SJSA1 (cell line): ENCODE data around the gene EPHB1. TPM values are rescaled to one million over a fixed set of nuclear protein-coding genes. Genes with fewer than 3 reads are reported as not detected.

ENCODE experiments used
- DNase-seq, 2 experiments: peaks; one replicate each; pipeline ENCODE4 v3.0.0-alpha.2; 2015 to 2020; ENCODE audit warnings: low spot score in 2 of 2, low read depth in 1 of 2
- H3K27ac ChIP-seq: fragments of 250-450 bp; sonication (Bioruptor Pico); 2 replicates; pipeline ENCODE4 v1.5.1; 2020; ENCODE audit warnings: mild to moderate bottlenecking, moderate library complexity
- H3K27me3 ChIP-seq: fragments of 250-450 bp; sonication (Bioruptor Pico); replicated peaks from 2 replicates; pipeline ENCODE4 v1.5.1; 2020; ENCODE audit warnings: mild to moderate bottlenecking, moderate library complexity
- H3K36me3 ChIP-seq: fragments of 250-450 bp; sonication (Bioruptor Pico); 2 replicates; pipeline ENCODE4 v1.5.1; 2020; ENCODE audit warnings: mild to moderate bottlenecking
- H3K4me1 ChIP-seq: fragments of 250-450 bp; sonication (Bioruptor Pico); replicated peaks from 2 replicates; pipeline ENCODE4 v1.6.1; 2021; ENCODE audit warnings: mild to moderate bottlenecking
- H3K4me3 ChIP-seq: fragments of 250-450 bp; sonication (Bioruptor Pico); 2 replicates; pipeline ENCODE4 v1.5.1; 2020; ENCODE audit warnings: mild to moderate bottlenecking
- H3K9me3 ChIP-seq: fragments of 250-450 bp; sonication (Bioruptor Pico); replicated peaks from 2 replicates; pipeline ENCODE4 v1.5.1; 2020; ENCODE audit warnings: mild to moderate bottlenecking
- total RNA-seq: library from RNA; depleted of rRNA; stranded (reverse); fragments of >200 nt; shearing (Covaris generic); gene quantifications from 2 replicates; pipeline ENCODE4 v1.2.3, GENCODE V29; 2014; rRNA removed

The EPHB1 gene
- total RNA-seq, 1 experiment from 2014 or later: not detected

DNA sequence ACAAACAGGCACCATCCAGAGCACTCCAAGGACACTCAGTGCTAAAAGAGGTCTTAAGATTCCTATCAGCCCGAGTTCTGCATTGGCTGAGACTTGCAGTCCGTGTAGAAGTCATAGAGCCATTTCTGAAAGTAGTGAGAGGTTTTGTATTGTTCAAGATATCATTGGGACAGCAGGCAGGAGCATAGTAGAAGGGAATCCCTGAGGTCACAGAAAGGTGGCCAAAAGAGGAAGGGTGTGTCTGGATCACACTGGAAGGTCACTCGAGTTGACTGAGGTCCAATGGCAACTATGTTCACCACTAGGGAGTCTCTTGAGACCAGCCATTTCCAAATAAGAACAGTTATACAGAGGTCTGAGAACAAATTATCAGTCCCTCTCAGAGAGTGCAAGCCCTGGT is 468.3 kb downstream of the EPHB1 start:
- no peaks in the 10 kb centered on the region for H3K9me3 ChIP-seq
- H3K4me1 ChIP-seq: no peaks in the 10 kb centered on the region
- no peaks in the 10 kb centered on the region for H3K36me3 ChIP-seq
- no peak overlapping the region for H3K27ac ChIP-seq
- no peak overlapping the region for H3K4me3 ChIP-seq
- H3K27me3 ChIP-seq: no peaks in the 10 kb centered on the region
- DNase-seq: no peak

DNA sequence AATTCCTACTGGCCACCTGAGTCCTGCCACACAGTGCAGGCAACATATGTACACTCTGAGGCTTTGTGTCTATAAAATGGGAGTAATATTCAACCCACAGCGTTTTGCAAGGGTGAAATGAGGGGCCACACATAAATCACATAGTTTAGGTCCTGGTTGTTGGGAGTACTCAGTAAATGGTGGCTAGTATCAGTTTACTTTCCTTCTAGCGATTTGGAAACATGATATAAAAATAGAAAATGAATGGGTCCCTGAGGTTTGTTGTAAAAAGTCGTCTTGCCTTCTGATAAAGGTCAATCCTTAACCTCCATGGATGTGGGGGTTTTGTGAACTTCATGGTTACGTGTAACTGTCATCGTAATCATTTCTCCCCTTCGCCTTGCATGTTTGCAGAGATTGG is 472.4 kb downstream of the EPHB1 start:
- no peak for DNase-seq
- no peaks in the 10 kb centered on the region for H3K4me1 ChIP-seq
- no peaks in the 10 kb centered on the region for H3K36me3 ChIP-seq
- no peaks in the 10 kb centered on the region for H3K27me3 ChIP-seq
- no peak overlapping the region for H3K27ac ChIP-seq
- H3K4me3 ChIP-seq: no peak overlapping the region
- no peaks in the 10 kb centered on the region for H3K9me3 ChIP-seq

DNA sequence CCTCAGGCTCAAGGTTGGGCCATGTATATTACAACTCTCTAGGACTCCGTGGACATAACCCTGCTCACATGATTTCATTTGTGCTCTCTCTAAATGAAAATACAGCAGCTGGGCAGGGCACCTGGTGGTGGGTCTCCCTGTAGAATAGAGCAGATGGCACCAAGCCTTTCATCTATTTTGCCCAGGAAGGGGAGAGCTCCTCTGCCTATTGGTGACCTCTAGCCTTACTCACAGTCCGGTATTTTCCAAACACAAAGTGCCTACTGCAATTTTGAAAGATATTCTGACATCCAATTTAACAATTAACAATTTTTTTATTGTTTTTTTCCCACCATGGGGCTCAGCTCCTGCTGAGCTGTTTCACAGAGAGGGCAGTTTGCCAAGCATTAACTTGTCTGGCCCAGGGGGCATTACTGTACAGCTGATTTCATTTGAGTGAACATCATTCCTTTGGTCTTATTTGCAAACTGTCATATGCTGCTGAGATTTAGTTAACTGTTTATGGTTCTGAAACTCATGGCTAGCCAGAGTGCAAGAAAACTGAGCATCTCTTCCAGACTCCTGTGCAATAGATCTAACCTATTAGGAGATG is 474.0 kb downstream of the EPHB1 start:
- H3K4me3 ChIP-seq: no peak overlapping the region
- no peak overlapping the region for H3K27ac ChIP-seq
- H3K4me1 ChIP-seq: no peaks in the 10 kb centered on the region
- no peaks in the 10 kb centered on the region for H3K36me3 ChIP-seq
- no peaks in the 10 kb centered on the region for H3K9me3 ChIP-seq
- no peaks in the 10 kb centered on the region for H3K27me3 ChIP-seq
- DNase-seq: no peak

DNA sequence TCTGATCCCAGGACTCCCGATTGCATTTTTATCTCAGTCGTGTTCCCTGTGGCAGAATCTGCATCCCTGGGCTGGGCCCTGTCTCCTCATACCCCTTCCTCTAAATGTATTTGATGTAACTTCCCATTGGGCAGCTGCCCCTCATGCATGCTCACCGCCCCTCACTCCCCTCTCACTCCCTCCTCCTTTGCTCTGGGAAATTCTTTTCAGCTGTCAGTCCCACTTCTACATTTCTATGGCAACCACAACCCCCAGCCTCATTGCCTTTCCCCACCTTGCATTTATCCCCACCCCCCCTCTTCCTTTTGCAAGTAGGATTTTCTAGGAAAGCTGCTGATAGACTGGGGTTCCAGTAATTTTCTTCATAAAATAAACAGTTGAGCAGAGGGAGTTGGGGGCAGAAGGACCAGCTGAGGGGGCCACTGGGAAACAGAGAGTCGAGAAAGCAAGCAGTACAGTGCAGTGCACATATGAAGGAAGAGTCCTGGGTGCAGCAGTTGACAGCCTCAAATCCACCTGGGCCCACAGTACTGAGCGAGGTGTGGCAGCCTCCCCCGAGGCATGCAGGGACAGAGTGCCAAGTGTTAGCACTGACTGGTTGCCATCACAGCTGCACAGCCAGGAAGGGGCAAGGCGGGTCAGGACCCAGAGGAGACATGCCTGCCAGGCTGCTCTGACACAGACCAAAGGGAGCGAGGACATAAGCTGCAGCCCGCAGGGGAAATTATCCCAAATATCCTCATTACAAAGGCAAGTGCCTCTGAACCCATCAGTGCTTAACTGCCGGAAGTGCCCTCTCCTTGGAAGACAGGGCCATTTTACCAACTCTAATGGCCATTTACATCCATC is 476.3 kb downstream of the EPHB1 start:
- DNase-seq: no peak
- Histone ChIP-seq H3K4me3 (no peak overlapping the region), H3K4me1 (no peaks in the 10 kb centered on the region), H3K27ac (no peak overlapping the region), H3K9me3 (no peaks in the 10 kb centered on the region), H3K27me3 (no peaks in the 10 kb centered on the region), H3K36me3 (no peaks in the 10 kb centered on the region)

DNA sequence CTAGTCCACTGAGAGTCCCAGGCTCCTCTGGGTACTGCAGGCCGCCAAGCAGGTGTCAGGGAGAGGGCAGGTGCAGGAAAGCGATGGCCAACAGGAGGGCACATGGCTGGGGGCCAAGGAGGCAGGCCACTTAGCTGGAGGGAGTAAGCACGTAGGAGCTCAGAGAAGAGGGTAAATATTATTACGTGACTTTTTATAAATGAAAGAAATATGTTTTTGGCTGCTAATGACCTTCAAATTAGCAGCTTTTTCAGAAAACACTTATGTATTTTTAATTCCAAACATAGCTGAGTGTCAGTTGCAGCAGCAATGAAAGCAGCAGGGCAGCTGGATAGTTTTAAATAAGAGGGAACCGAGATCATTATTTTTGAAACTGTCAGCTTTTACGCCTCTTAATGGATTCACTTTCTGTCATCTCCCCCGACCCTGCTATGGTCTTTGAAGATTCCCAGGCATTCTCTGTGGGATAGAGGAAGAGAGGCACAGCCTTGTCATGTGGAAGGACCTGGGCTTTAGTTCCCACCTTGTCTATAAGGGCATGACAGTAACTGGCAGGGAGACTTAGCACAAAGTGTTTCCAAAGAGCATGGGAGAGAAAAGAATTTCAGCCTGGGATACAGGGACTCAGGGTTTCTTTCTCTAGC is 477.1 kb downstream of the EPHB1 start:
- H3K9me3 ChIP-seq: no peaks in the 10 kb centered on the region
- H3K4me3 ChIP-seq: no peak overlapping the region
- H3K27me3 ChIP-seq: no peaks in the 10 kb centered on the region
- no peaks in the 10 kb centered on the region for H3K36me3 ChIP-seq
- no peak for DNase-seq
- H3K27ac ChIP-seq: no peak overlapping the region
- no peaks in the 10 kb centered on the region for H3K4me1 ChIP-seq

DNA sequence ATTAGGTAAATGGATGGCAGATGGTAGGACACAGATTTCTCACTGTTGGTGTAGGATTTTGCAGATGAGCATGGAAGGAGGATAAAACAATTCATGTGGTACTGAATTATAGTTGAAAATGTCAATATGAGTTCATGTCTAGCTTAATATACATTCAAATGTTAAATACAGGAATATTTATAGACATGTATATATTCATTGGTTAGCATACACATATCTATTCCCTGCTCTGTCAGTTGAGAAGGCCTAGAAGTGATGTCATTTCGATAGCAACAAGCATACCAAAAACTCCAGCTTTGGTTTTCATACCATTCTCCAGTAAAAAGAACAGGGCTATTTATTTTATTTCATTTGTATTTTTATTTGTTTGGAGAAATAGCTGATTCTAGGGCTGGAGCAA is 497.1 kb downstream of the EPHB1 start:
- Histone ChIP-seq H3K27me3 (no peaks in the 10 kb centered on the region), H3K9me3 (no peaks in the 10 kb centered on the region), H3K36me3 (no peaks in the 10 kb centered on the region), H3K4me3 (no peak overlapping the region), H3K27ac (no peak overlapping the region), H3K4me1 (no peaks in the 10 kb centered on the region)
- no peak for DNase-seq

DNA sequence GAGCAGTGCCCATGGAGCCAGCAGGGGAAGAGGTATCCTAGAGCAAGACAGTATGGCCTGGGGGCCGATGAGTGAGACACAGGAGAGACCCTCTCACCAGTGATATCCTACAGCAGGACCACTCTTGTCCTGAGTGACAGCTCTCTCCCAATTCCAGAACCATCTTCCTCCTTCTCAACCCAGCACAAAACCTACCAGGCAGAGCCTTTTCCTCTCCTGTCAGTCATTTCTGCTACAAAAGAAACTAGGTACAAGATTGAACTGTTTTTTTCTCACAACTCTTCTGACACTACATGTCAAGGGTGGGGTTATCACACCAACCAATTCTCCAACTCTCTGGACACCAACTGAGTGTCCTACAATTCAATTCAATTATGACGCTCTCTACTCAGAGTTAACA is 506.6 kb downstream of the EPHB1 start:
- H3K36me3 ChIP-seq: no peaks in the 10 kb centered on the region
- H3K27me3 ChIP-seq: no peaks in the 10 kb centered on the region
- H3K4me3 ChIP-seq: no peak overlapping the region
- DNase-seq: no peak
- no peaks in the 10 kb centered on the region for H3K4me1 ChIP-seq
- no peak overlapping the region for H3K27ac ChIP-seq
- H3K9me3 ChIP-seq: no peaks in the 10 kb centered on the region

DNA sequence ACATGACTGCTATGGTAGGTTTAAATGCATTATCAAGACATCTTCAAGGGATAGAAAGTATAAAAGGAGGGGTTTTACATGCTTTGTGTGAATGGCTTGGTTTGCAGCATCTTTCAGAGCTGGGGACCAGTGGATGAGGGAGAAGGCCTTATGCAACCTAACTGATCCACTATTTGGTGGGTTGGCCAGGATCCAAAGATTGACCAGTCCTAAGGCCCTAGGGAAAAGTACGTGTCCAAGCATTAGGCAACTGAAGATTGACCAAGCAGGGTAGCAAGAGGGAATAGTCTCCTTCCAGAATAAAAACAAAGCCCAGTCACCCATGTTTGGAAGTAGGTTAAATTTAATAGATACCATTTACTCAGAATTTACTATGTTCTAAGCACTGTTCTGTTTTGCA is 509.3 kb downstream of the EPHB1 start:
- no peak overlapping the region for H3K4me3 ChIP-seq
- no peaks in the 10 kb centered on the region for H3K9me3 ChIP-seq
- no peak overlapping the region for H3K27ac ChIP-seq
- H3K27me3 ChIP-seq: no peaks in the 10 kb centered on the region
- no peaks in the 10 kb centered on the region for H3K36me3 ChIP-seq
- H3K4me1 ChIP-seq: no peaks in the 10 kb centered on the region
- DNase-seq: no peak

Other genes with a start within 250 kb of the EPHB1 start
- gene KY, start 144.2 kb upstream of the EPHB1 start, total RNA-seq: 0.05 TPM in 1 of 2 replicates, not detected in the other